Measurements from ENCODE around the gene OR2F2.
A peak's percentile ranks its signal among the peaks of the same experiment; 100 is the strongest.

Gene OR2F2
- total RNA-seq = 0 reads per million in 2 donors

DNA sequence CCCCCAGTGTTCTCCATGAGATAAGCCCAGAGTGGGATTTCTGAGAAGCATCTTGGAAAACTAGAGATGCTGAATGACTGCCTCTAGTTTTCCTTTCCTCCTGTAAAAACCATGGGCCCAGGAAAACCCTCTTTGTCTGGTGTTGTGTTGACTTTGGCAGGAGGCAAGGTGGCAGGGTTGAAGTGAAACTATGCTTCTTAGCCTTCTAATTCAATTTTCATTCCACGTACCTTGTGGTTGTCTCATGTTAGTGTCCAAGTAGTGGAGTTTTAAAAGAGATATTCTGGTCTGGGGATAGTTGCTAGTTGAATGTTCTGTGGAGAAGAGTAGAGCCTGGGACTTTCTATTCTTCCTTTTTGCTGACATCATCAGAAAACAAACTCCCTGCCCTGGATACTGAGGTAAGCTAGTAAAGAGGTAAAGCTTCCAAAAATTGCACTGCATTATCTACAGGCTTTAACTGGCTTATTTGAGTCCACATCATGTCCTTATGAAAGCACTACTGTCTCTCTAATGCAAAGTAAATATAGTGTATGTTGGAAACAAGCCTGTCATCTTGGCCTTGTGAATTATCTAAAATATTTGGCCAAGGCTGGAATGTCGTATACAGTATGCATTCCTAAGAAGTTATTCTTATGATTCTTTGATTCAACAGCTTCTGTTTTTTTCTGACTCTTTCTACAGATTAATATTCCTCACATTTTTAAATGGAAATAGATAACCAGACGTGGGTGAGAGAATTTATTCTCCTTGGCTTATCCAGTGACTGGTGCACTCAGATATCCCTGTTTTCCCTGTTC is at the start of gene OR2F2:
Gene OR2F2, plus strand, starts transcription at position 708 of the 800 bp plus-strand sequence. Its CDS starts 0 bp downstream, at position 708.
- no peak for DNase-seq

DNA sequence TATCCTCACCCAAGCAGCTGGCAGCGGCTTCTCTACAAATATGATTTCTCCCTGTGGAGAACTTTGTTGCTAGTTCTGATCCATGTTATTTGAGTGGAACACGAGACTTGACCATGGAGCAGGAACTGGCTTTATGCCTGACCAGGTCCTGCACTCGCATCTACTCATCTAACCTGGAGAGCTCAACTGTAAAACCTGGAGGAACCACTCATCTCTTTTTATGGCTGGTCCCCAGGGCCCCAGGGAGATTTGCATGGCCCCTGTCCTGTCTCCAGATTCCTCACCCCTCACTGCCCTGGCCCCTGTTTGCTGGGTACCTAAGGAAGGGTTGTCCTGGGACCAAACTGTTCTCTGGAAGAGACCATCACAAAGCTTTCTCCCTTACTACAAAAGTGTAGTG is 49.1 kb upstream of the OR2F2 start:
- DNase-seq = no peak

- DNase-seq = no peak
Measured at GRCh38 chr7:143886826-143887477, 48.1 kb upstream of the OR2F2 start.

GRCh38 chr7:143889068-143889467 is 46.0 kb upstream of the OR2F2 start:
- DNase-seq = no peak

DNA sequence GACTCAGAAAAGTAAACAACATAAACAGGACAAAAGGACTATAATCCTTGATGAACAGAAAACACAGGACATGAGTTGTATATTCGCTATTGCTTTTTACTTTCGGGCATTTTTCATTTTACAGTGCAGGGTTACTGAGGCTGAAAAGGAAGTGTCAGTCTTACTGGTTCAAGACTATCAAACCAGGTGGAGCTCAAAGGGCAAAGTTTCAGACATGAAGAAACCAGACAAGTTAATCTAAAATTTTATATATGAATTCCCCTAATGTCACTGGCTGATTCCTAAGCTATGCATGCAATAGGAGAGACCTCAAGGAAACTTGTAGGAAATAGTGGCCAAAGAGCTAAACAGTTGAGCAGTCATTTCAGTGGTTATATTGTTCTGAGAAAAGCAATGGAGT is 44.5 kb upstream of the OR2F2 start:
- no peak for DNase-seq

DNA sequence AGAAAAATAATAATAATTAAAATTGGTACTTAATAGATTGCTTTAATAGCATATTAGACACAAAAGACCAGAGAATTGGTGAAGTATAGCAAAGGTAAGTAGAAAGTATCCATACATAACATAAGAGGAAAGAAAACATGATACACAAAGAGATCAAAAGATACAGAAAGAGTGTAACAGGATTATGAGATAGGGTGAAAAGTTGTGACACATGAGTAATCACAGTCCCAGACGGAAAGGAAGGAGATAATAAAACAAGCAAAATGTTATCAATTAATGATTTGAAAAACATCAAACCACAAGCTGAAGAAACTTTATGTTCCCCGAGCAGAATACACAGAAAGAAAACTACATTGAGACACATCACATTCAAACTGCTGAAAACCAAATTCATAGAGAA is 43.6 kb upstream of the OR2F2 start:
- no peak for DNase-seq

DNA sequence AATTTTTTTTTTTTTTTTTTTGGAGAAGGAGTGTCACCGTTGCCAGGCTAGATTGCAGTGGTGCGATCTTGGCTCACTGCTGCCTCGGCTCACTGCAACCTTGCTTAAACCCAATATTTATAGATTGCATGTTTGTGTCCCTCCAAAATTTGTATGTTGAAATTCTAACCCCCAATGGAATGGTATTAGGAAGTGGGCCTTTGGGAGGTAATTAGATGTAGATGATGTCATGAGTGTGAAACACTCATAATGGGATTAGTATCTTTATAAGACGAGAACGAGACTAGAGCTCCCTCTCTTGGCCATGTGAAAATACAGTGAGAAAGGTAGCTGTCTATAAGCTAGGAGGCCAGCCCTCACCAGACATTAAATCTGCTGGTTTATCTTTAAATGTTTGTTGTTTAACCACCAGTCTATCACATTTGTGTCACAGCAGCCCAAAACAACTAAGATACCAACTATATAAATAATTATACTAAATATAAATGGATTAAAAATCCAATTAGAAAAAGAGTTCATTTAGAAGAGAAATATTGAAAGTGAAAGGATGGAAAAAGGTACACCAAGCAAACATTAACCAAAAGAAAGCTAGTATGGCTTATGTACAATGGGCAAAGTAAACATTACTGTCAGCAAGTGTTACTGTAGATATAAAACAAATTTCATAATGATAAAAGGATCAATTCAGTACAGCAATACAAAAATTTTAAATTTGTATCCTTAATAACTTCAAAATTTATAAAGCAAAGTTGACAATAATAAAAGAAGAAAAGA is 42.3 kb upstream of the OR2F2 start:
- peak in 2 of 5 experiments; percentile 14 to 66 for DNase-seq

DNA sequence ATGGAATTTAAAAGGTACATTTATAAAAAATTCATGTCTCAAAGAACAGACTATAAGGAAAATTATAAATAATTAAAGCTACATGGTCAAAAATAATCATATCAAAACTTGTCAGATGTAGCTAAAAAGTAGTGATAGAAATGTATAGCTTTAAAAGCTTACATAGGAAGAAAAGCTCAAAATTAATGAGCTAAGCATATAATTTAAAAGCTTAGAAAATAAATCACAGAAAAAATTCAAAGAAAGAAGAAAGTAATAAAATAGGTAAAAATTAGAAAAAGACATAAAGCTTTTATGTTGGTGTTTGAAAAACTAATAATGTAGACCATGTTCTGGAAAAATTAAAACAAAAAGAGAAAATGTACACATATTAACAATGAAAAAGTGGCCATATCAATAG is 38.4 kb upstream of the OR2F2 start:
- no peak for DNase-seq

- no peak for DNase-seq
Measured at GRCh38 chr7:143898810-143899209, 36.2 kb upstream of the OR2F2 start.

GRCh38 chr7:143900230-143900766 is 34.7 kb upstream of the OR2F2 start:
- DNase-seq = no peak

- no peak for DNase-seq
Measured at GRCh38 chr7:143901332-143901667, 33.7 kb upstream of the OR2F2 start.

GRCh38 chr7:143901668-143902331 is 33.2 kb upstream of the OR2F2 start, which contains the start of gene TCAF1:
TCAF1 (minus strand) TSS chr7:143902176; CDS start chr7:143876608, 25,568 bp downstream.
- DNase-seq = peak; percentile 77 to 93 (median 83)

DNA sequence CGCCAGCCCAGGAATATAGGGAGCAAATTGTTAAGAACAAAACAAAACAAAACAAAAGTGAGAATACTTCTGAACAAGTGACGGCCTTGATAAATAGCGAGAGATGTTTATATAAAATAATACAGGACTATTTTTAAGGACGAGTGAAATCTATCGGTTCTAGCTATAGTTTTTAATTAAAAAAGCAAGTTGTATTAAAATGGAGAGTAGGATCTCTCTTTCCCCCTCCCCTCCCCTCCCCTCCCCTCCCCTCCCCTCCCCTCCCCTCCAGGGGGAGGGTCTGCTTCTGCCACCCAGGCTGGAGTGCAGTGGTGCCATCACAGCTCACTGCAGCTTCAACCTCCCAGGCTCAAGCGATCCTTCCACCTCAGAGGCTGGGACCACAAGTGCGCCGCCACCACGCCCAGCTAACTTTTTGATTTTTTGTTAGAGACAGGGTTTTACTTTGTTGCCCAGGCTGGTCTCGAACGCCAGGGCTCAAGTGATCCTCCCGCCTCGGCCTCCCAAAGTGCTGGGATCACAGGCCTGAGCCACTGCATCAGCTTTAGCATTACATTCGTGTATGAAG is 32.6 kb upstream of the OR2F2 start:
- no peak for DNase-seq

DNA sequence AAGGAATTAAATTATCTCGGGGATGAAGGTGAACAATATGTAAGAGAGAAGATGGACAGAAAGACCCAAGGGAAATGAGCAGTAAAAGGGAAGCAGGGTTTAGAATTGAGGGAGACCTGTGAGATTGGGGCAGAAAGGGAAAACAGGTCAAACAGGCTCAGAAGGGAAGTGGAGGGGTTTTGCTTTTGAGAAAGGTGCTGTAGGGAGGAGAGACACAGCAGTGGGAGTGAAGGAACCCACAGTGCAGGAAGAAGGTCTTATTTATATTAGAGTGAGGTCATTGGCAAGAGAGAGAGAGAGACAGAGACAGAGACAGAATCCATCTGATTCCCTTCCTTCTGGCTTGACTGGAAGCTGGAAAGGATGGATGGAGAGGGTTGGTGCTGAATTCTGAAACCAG is 29.5 kb upstream of the OR2F2 start:
- DNase-seq = no peak

DNA sequence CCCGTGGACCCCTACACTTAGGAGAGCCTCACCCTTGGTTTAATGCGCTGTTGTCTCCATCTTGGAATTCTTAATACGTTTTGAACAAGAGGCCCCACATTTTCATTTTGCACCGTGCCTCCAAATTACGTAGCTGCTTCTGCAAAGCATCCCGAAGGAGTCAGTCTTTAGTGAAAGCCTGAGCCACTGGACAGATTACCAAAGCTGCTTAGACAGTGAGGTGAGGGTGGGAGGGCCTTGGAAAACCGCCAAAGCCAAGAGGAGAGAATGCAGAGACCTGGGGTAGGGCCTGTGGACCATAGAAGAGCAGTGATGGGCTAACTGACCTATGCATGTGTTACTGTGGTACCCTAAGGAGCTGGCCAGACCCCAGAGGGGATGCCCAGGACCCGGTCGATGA is 28.9 kb upstream of the OR2F2 start:
- no peak for DNase-seq

DNA sequence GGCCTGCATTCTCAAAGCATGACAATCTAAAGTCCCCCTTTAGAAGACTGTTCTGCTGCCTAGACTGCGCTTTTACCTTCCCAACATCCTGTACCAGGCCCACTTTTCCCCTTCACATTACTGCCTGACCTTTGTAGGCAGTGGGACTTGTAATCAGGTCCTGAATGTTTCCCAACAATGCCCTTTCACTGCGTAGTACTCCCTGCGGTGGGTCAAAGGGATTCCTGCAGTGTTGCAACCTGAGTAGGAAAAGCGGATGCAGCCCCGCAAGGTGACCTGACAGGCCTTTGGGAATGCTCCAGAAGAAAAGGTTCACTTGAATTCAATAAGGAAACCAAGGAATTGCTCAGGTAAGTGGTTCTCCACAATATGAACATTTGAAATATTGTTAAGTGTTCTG is 28.1 kb upstream of the OR2F2 start:
- no peak for DNase-seq

DNA sequence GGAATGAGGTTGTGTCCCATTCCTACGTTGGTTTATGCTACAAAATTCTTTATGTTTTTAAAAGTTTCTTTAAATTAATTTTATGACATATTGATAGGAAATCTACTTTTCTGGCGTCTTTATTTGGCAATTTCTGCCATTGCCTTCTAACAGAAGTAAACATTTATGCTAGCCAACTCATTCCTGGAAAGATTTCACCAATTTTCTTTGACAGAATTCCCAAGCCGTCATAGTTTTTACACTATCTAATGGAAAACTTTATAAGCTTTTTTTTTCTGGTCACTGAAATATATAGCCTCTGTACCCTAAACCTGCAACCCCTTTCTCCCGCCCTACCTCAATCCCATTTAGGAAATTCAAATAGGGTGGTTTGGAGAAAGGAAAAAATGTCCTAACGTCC is 26.9 kb upstream of the OR2F2 start:
- DNase-seq = no peak

DNA sequence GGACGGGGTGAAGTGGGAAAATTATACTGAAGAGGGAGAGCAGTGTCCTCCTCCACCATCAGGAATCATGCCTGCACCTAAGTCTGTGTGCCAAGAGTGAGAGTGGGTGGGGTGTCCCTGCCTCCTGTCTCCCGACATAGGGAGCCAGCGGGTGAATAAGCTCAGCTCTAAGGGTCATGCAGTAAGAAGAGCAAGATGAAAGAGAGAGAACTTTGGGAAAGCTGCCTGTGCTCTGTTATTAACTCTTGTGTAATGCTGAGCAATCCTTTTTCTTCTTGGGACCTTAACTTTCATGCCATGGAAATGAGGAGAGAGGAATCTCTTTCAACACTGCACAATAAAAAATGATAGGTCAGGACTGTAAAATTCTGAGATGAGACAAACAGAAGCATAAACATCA is 25.2 kb upstream of the OR2F2 start:
- no peak for DNase-seq

DNA sequence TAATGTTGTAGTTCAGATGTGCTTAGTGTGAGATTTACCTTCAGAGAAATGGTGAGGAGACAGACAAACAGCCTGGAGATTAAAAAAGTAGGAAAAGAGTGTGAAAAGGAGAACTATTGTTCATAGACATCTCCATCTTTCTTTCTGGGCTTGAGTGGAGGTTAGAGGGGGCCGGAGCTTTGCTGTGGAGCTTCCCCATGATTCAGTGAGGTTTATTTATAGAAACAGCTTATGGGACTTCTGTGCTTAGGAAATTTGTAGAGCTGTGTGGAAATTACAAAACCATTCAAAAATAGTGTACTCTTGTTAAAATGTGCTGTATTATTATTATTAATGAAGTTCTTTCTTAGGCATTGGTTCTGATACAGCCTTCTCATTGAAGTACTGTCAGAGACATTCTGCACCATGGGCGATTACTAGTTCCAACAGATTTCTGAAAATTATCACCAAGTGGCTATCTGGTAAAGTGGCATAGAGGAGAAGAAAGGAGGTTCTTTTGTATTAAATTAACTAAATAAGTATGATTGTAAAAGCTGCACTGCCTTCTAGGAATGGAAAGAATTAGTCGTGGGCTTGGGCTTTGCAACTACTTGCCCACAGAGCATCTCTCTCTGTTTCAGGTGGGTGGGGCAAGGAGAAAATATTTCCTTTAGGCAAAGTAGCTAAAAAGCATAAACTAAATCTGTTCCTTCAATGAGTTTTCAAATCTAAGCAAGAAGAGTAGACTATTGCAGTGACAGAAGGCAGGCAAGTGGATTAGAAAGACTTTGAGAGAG is 24.4 kb upstream of the OR2F2 start:
- no peak for DNase-seq

DNA sequence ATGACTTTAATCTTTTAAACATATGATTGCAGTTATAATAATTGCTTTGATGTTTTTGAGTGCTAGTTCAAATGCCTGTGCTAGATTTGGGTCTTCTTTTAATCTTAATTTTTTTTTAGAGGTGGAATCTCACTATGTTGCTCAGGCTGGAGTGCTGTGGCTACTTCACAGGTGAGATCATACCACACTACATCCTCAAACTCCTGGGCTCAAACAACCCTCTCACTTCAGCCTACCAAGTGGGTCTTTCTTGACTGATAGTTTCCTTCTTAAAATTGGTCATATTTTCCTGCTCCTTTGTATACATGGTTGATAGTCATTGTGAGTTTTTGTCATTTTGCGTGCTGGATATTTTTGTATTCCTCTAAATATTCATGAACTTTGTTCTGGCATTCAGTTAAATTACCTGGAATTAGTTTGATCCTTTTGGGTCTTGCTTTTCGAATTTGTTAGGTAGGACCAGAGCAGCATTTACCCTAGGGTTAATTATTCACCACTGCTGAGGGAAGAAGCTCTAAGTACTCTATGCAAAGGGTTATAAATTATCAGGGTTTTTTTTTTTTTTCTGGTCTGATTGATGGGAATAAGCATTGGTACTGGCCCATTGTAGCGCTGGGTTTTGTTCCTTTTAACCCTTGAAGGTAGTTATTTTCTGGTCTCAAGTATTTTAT is 21.0 kb upstream of the OR2F2 start:
- DNase-seq = no peak
